GM12801 (cell line): ENCODE results near the gene CCSAP.

Source experiments
- CTCF ChIP-seq: IDR thresholded peaks from one replicate; pipeline ENCODE4 v1.5.1; 2011; ENCODE audit warnings: control low read depth; ENCODE audit not compliant: insufficient read length; ENCODE audit errors: extremely low read depth

CCSAP gene

GRCh38 chr1:229342656-229343569 lies at the start of gene CCSAP:
Gene CCSAP, minus strand, starts transcription at chr1:229343047. Its CDS starts 582 bp downstream, at chr1:229342465.
- TF ChIP-seq CTCF, result no peak

DNA sequence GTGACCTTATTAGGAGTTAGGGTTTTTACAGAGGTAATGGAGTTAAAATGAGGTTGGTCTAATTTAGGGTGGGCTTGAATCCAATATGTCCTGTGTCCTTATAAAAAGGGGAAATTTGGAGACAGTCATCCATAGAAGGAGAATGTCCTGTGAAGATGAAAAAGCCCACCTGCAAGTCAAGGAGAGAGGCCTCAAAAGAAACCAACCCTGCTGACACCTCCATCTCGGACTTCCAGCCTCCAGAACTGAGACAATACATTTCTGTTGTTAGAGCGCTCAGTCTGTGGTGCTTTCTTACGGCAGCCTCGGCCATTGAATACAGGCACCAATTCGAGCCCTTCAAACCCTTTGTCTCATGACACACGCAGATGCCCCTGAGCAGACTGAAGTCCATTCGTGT lies 47.3 kb upstream of the CCSAP start:
- TF ChIP-seq CTCF, result no peak

GRCh38 chr1:229388897-229389580 lies 46.2 kb upstream of the CCSAP start:
- no peak for TF ChIP-seq CTCF

- TF ChIP-seq CTCF, result no peak
These were observed 43.1 kb upstream of the CCSAP start for GRCh38 chr1:229385853-229386456.

DNA sequence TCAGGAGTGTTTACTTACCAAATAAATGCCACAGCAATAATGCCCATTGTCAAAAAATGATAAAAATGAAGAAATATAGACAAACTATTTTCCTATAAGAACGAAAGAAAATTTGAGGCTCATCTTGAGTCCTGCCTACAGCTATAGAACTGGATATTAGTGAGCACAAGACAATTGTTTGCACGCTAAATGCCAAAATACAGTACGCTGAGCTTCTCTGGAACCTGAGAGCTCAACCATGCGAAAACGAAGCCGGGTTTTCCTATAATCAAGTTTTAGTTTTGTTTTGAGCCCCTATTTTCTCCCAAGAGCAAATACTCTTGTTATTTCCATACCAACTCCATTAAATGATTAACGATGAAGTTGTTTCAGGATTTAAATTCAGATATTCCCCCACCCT lies 42.0 kb upstream of the CCSAP start:
- no peak for TF ChIP-seq CTCF

DNA sequence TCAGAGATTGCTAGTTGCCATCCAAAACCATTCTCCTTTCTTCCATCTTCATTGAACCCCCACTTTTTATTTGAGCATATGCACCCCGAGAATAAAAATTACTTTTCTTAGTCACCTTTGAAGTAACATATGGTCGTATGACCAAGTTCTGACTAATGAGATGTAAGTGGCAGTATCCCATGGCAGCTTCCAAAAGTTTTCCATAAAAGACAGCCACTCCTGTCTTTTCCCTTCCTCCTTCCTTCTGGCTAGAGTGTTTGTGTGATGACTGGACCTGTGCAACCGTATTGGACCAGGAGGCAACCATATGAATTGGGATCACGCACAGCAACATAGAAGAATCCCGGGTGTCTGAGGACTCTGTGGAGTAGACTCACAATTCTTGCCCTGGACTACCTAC lies 41.1 kb upstream of the CCSAP start:
- no peak for TF ChIP-seq CTCF

GRCh38 chr1:229383188-229383587 lies 40.3 kb upstream of the CCSAP start:
- TF ChIP-seq CTCF, result no peak
